Right ventricle myocardium inferior (tissue), 1 donor: ENCODE data around the gene CHRNA4. TPM values are rescaled to one million over a fixed set of nuclear protein-coding genes. Genes with fewer than 3 reads are reported as not detected.
"Not testable (repeated sequence)": the region's sequence is repeated elsewhere in the genome, so short reads cannot be mapped to it uniquely, and the experiment has no call there.

Experiments used
- ATAC-seq: fragments of 200-7000 bp; cut with Tn5 transposase; one replicate; pipeline ENCODE4 v1.9.1; 2020; ENCODE audit warnings: mild to moderate bottlenecking, moderate library complexity
- DNase-seq: peaks from one replicate; pipeline ENCODE4 v3.0.0; 2021; ENCODE audit errors: missing footprints
- intact Hi-C: fragments of 100-400 bp; cut with DNase I; formaldehyde crosslinking; loops from one replicate; pipeline ENCODE4 v1.11.0; 2022
- total RNA-seq: library from RNA; stranded (reverse); fragmentation: NEBNext Ultra II Directional; extraction: Animal tissue kit (Norgen Biotek cat#: 25700); gene quantifications from one replicate; pipeline ENCODE4 v1.2.1, GENCODE V29; 2021
- donor health status: DM: no; HTN: yes; CAD: no; lungs with severe emphysema.

The CHRNA4 gene
- total RNA-seq, 1 donor from 2014 or later = 2.3 TPM

- peak; percentile 23 for ATAC-seq
Measured at GRCh38 chr20:63381781-63382431, 20.8 kb upstream of the CHRNA4 start.

GRCh38 chr20:63380346-63380870 is 19.3 kb upstream of the CHRNA4 start:
- intact Hi-C loops = no loop called here
- ATAC-seq = no peak
- DNase-seq = no peak

More at GRCh38 chr20:63381781-63382431, 20.8 kb upstream of the CHRNA4 start:
- DNase-seq = no peak
- intact Hi-C loops = loop anchor here (1.0 kb wide), 1 partner anchor 73 kb away; no protein-coding TSS in a partner anchor

- intact Hi-C loops, DNase-seq, ATAC-seq: not testable (repeated sequence)
Measured at GRCh38 chr20:63379872-63380271, 18.7 kb upstream of the CHRNA4 start.

DNA sequence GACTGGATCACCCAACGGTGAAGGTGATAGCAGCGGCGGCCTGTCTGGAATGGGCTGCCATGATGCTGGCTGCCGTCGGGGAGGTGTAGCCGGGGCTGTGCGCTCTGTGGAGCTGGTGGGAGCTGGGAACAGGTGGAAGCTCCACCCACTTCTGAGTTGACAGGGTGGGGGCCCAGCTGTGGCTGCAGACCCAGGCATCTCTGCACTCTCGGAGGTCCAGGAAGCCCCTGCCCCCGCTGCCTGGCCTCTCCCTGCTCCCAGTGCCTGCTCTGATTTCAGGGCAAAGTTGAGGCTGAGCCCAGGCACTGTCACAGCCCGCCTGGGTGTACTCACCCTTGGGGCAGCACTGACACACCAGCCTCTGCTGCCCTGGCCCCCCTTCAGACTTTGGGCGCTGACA is 18.1 kb upstream of the CHRNA4 start:
- DNase-seq (no peak), ATAC-seq (no peak)
- intact Hi-C loops = no loop called here

DNA sequence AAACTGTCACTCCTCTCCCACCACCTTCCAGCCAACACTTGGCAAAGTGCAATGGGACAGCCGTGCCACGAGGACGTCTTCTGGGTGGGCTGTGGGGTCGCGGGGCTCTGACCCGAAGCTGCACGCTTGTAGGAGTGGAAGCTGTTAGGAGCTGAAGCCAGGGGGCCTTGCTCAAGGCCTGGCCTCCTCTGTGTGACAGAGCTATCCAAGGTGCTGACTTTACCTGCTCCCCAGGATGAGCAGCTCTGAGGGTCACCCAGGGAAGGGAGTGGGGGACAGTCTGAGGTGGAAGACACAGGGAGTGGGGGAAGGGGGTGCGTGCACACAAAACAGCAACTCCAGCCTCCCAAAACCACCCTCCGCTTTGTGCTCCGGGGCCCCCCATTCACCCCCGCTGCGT is 17.5 kb upstream of the CHRNA4 start:
- ATAC-seq (no peak), DNase-seq (no peak)
- intact Hi-C loops = no loop called here

GRCh38 chr20:63377951-63378381 is 16.8 kb upstream of the CHRNA4 start:
- no peak for DNase-seq
- intact Hi-C loops = no loop called here

DNA sequence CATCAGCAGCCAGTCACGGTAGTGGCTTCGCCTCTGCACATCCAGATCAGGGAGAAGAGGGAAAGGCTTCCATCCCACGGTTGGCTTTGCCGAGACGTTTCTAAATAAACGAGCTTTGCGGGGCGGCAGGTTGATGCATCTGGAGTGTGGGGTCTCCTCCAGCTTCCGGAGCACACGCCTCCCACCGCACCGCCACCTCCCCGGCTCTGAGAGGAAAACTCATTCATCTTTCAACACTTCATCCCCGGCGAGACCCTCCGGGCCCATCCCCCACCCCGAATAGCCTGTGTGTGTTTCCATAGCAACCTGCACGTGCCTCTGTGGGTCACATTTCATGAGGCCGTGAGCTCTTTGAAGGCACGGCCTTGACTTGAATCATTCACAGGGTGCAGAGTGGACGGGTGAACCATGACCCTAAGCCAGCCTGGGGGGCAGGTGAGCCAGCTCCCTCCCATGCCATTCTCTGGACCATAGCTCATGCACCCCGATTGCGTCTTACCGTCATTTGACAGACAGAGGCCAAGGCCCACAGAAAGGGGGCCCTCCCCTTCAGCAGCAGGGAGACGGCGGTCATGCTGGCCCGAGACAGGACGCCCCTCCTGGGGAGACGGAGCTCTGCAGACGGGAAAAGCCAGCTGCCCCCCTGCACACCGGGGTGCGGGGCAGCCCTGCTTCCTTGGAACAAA is 16.2 kb upstream of the CHRNA4 start:
- DNase-seq (no peak), ATAC-seq (no peak)
- intact Hi-C loops = no loop called here

More at GRCh38 chr20:63377951-63378381, 16.8 kb upstream of the CHRNA4 start:
- no peak for ATAC-seq

- intact Hi-C loops = no loop called here
- ATAC-seq (no peak), DNase-seq (no peak)
Measured at GRCh38 chr20:63376283-63377250, 15.4 kb upstream of the CHRNA4 start.

DNA sequence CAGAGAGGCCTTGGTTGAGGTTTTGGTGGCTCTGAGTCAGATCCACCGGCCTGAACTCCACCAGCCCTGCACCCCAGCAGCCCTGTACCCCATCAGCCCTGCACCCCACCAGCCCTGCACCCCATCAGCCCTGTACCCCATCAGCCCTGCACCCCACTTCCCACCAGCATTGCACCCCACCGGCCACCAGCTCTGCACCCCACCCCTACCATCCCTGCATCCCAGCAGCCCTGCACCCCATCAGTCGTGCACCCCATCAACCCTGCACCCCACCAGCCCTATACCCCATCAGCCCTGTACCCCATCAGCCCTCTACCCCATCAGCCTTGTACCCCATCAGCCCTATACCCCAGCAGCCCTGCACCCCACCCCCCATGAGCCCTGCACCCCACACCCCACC is 14.3 kb upstream of the CHRNA4 start:
- intact Hi-C loops = no loop called here
- DNase-seq (no peak), ATAC-seq (no peak)

GRCh38 chr20:63374504-63374903 is 13.4 kb upstream of the CHRNA4 start:
- no peak for ATAC-seq
- intact Hi-C loops = no loop called here
- no peak for DNase-seq

GRCh38 chr20:63373996-63374395 is 12.8 kb upstream of the CHRNA4 start:
- intact Hi-C loops = no loop called here
- ATAC-seq = no peak
- no peak for DNase-seq

DNA sequence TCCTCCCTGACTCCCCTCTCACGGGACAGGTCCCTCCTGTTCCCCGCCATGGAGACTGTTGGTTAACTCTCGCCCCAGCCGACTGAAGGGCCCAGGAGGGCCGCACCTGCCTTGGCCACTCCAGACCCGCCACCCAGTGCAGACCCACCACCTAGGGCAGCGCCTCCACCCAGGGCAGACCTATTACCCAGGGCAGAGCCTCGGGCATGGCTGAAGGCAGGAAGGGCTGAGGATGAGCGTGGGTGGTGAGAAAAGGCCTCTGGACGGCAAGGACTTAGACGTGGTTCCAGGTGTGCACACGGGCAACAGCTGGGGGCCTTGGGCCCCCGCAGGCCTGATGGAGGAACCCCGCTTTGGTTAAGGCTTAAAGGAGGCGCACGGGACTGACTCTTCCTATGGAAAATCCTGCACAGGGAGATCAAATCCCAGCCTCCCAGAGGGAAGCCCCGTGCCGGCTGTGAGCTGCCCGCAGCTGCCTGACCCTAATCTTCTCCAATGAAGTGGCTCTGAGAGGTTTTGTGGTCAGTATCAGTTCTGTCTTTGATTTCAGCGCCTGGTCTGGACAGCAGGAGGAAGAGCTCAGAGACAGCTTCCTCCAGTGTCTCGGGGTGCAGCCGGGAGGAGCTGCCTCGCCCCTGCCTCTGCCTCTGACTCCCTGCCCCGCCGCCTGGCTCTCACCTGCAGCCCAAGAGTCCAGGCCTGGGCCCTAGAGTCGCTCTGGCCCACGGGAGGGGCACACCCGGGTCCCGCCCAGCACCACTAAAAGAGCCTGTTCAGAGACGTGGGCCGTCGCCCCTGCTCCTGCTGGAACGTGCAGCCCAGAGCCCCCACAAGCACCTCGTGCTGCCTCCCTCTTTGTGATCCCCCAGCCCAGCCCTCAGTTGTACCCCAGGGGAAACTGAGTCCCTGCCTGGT is 12.1 kb upstream of the CHRNA4 start:
- ATAC-seq (no peak), DNase-seq (no peak)
- intact Hi-C loops = no loop called here

DNA sequence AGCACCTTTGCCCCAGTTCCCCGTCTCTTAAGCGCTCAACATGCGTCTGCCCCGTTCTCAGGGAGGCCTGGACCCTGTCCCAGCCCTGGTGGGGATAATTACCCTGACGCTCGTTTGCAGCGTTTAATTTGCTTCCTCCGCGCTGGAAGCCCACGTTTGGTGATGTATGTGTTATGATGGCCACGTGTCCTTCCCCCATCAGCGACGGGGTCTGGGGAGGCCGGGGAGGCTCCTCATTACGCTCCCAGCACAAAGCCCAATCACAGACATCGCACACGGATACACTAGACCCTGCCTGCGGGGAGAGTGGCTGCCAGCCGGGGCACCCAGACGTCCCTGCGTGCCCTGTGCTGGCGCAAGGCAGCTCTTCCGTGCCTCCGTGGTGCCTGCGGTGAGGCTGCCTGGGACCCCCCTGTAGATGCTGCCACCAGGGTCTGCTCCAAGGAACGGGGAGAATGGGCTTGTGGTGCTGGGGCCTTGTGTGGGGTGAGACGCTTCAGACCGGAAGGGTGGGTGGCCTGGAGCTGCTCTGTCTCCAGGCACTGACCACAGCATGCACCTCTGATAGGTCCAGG is 10.2 kb upstream of the CHRNA4 start:
- ATAC-seq (no peak), DNase-seq (no peak)
- intact Hi-C loops = no loop called here

DNA sequence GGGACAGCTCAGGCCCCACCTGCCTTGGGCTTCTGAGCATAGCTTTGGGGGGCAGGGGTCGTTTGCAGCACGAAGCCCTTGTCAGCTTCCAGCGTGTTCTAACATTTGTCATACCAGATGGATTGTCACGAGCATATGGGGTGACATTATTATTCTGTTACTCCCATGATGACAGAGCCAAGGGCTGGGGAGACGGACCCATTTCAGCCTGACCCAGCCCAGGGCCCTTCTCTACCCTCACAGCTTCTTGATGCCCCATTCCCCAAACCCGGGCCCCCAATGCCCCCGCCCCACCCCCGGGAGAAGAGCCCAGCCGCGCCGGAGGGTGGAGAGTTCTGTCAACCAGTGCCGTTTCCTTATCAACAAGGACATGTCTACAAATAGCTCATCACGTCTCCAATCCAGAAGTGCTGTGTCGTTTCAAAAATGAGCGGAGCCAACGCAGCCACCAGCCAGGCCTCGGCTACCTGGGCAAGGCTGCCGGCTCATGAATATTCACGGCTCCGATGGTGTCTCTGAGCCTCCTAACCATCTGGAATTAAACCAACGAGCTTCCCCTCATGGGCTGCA is 9.6 kb upstream of the CHRNA4 start:
- DNase-seq = no peak
- intact Hi-C loops = no loop called here
- peak; percentile 69 for ATAC-seq

DNA sequence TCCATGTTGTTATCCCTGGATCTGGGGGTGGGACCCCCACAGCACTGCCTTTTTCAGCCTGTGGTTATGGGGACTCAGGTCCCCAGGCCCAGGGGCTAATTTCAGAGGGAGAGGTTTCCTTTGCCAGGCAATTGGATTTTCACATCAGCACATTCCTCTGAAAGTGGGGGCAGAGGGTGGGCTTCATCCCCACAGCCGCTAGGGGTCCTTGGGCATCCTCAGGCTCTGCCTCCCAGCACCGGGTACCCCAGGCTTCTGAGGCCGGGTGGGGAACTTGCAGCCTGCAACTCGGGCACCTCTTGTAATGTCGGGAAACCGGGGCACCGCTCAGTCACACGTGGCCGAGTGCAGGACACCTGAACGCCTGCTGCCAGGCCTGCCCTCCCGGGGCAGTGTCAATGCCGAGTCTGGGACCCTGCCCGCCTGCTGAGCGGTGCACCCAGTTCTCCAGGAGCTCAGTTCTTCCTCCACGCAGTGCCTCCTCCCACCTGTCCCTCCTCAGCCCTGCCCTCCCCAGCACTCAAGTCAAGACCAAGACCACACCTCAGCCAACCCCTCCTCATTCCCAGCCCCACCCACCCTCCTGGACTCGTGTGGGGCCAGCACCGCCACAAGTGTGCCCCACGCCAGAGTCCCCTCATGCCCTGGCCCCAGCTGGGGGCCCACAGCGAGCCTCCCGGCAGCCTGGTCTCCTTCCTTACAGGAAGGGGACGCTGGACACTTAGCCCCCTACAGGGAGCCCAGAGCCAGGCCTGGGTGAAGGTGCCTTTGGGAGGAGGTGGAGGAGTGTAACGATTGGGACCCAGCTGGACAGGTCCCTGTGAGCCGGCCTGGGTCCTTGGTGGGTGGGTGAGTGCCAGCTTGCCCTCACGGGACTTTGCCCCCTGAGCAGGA is 8.8 kb upstream of the CHRNA4 start:
- DNase-seq (no peak), ATAC-seq (peak; percentile 24)
- intact Hi-C loops = no loop called here

DNA sequence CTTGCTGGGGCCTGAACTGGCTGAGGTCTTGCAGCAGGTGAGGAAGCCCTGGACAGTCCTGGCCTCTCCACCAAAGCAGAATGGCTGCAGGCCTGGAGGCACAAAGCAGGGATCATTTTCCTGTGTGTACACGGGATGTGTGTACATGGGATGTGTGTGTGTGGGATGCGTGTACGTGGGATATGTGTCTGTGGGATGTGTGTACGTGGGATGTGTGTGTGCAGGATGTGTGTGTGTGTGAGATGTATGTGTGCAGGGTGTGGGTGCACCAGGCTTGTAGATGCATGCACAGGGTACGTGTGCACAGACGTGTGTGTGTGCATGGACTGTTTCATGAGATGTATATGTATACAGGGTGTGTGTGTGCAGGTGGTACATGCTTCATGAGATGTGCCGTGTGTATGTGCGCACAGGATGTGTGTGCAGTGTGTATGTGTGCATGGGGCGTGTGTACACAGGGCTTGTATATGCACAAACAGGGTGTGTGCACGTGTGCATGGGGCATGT is 7.9 kb upstream of the CHRNA4 start:
- ATAC-seq (no peak), DNase-seq (no peak)
- intact Hi-C loops = no loop called here
